Ectodermal cell (in vitro differentiated cells): ENCODE measurements around the gene GRB10.
"Not testable (repeated sequence)": the region's sequence is repeated elsewhere in the genome, so short reads cannot be mapped to it uniquely, and the experiment has no call there.

Experiments
- H3K27ac ChIP-seq: 2 replicates; pipeline ENCODE4 v1.7.0; 2013; ENCODE audit warnings: mild to moderate bottlenecking, low read depth, low read length; ENCODE audit not compliant: insufficient read depth, poor library complexity, severe bottlenecking
- H3K27me3 ChIP-seq: 2 replicates; pipeline ENCODE4 v1.7.0; 2013; ENCODE audit warnings: mild to moderate bottlenecking, low read length; ENCODE audit not compliant: insufficient read depth, control insufficient read depth, poor library complexity, severe bottlenecking
- H3K36me3 ChIP-seq: one replicate; pipeline ENCODE4 v1.7.0; 2013; ENCODE audit warnings: low read length; ENCODE audit not compliant: control insufficient read depth, insufficient read depth
- H3K4me1 ChIP-seq: one replicate; pipeline ENCODE4 v1.7.0; 2013; ENCODE audit warnings: low read length; ENCODE audit not compliant: control insufficient read depth, insufficient read depth
- H3K4me3 ChIP-seq: 2 replicates; pipeline ENCODE4 v1.7.0; 2013; ENCODE audit warnings: low read depth, low read length, control low read depth; ENCODE audit not compliant: insufficient read depth
- H3K9me3 ChIP-seq: 2 replicates; pipeline ENCODE4 v1.7.0; 2013; ENCODE audit warnings: mild to moderate bottlenecking, low read length, moderate library complexity; ENCODE audit not compliant: control insufficient read depth
- whole genome bisulfite sequencing, 2 experiments: methylation state at CpG; one replicate each; pipeline ENCODE4 v1.1.7; 2013; ENCODE audit warnings: missing lambda C conversion rate in 2 of 2; 5-methylcytosine and 5-hydroxymethylcytosine counted together

The GRB10 gene

GRCh38 chr7:50748472-50748871 is 34.2 kb downstream of the GRB10 start:
- H3K4me3 ChIP-seq = no peak overlapping the region
- no peaks in the 10 kb centered on the region for H3K9me3 ChIP-seq
- no peak overlapping the region for H3K27ac ChIP-seq
- no peaks in the 10 kb centered on the region for H3K4me1 ChIP-seq
- no peaks in the 10 kb centered on the region for H3K36me3 ChIP-seq
- no peaks in the 10 kb centered on the region for H3K27me3 ChIP-seq
- WGBS, 2 experiments = 68 to 77% methylated on average over 8 of the region's 8 CpGs

GRCh38 chr7:50745835-50746234 is 36.9 kb downstream of the GRB10 start:
- H3K27me3 ChIP-seq = no peaks in the 10 kb centered on the region
- 93 to 97% methylated on average over 2 of the region's 2 CpGs for WGBS, 2 experiments
- no peaks in the 10 kb centered on the region for H3K9me3 ChIP-seq
- no peak overlapping the region for H3K27ac ChIP-seq
- H3K36me3 ChIP-seq = no peaks in the 10 kb centered on the region
- H3K4me1 ChIP-seq = no peaks in the 10 kb centered on the region
- no peak overlapping the region for H3K4me3 ChIP-seq

GRCh38 chr7:50745336-50745735 is 37.4 kb downstream of the GRB10 start:
- H3K36me3 ChIP-seq = no peaks in the 10 kb centered on the region
- H3K9me3 ChIP-seq = no peaks in the 10 kb centered on the region
- no peaks in the 10 kb centered on the region for H3K4me1 ChIP-seq
- H3K27me3 ChIP-seq = no peaks in the 10 kb centered on the region
- 90% methylated on average over 6 to 7 of the region's 7 CpGs for WGBS, 2 experiments
- no peak overlapping the region for H3K27ac ChIP-seq
- H3K4me3 ChIP-seq = no peak overlapping the region

GRCh38 chr7:50743893-50744292 is 38.8 kb downstream of the GRB10 start:
- Histone ChIP-seq H3K4me1 (no peaks in the 10 kb centered on the region), H3K9me3 (no peaks in the 10 kb centered on the region), H3K4me3 (no peak overlapping the region), H3K27ac (no peak overlapping the region), H3K36me3 (no peaks in the 10 kb centered on the region), H3K27me3 (no peaks in the 10 kb centered on the region)
- 89 to 90% methylated on average over 11 of the region's 11 CpGs for WGBS, 2 experiments

- H3K4me3 ChIP-seq = no peak overlapping the region
- H3K9me3 ChIP-seq = no peaks in the 10 kb centered on the region
- H3K36me3 ChIP-seq = no peaks in the 10 kb centered on the region
- 95 to 100% methylated on average over 1 to 2 of the region's 2 CpGs for WGBS, 2 experiments
- H3K27ac ChIP-seq = no peak overlapping the region
- H3K27me3 ChIP-seq = no peaks in the 10 kb centered on the region
- H3K4me1 ChIP-seq = no peaks in the 10 kb centered on the region
Measured at GRCh38 chr7:50743016-50743415, 39.7 kb downstream of the GRB10 start.

- Histone ChIP-seq H3K27me3 (no peaks in the 10 kb centered on the region), H3K9me3 (no peaks in the 10 kb centered on the region), H3K4me3 (no peak overlapping the region), H3K27ac (no peak overlapping the region), H3K36me3 (no peaks in the 10 kb centered on the region), H3K4me1 (no peaks in the 10 kb centered on the region)
- WGBS, 2 experiments = 88 to 94% methylated on average over 3 to 4 of the region's 4 CpGs
Measured at GRCh38 chr7:50742401-50742800, 40.3 kb downstream of the GRB10 start.

- Histone ChIP-seq H3K27ac (no peak overlapping the region), H3K4me3 (no peak overlapping the region), H3K4me1 (no peaks in the 10 kb centered on the region), H3K36me3 (no peaks in the 10 kb centered on the region), H3K9me3 (no peaks in the 10 kb centered on the region), H3K27me3 (no peaks in the 10 kb centered on the region)
- 88 to 91% methylated on average over 7 of the region's 7 CpGs for WGBS, 2 experiments
Measured at GRCh38 chr7:50739744-50740435, 42.8 kb downstream of the GRB10 start.

GRCh38 chr7:50738932-50739331 is 43.8 kb downstream of the GRB10 start:
- Histone ChIP-seq H3K27ac (no peak overlapping the region), H3K9me3 (no peaks in the 10 kb centered on the region), H3K4me3 (no peak overlapping the region), H3K4me1 (no peaks in the 10 kb centered on the region), H3K27me3 (no peaks in the 10 kb centered on the region), H3K36me3 (no peaks in the 10 kb centered on the region)
- WGBS, 2 experiments = 0 to 67% methylated on average over 1 to 3 of the region's 3 CpGs

GRCh38 chr7:50735836-50736235 is 46.9 kb downstream of the GRB10 start:
- not testable (repeated sequence) for H3K4me3 ChIP-seq, H3K4me1 ChIP-seq, H3K27me3 ChIP-seq, H3K9me3 ChIP-seq, H3K27ac ChIP-seq, H3K36me3 ChIP-seq
- 87 to 92% methylated on average over 8 of the region's 8 CpGs for WGBS, 2 experiments

- Histone ChIP-seq H3K9me3 (no peaks in the 10 kb centered on the region), H3K4me3 (no peak overlapping the region), H3K27ac (no peak overlapping the region), H3K36me3 (no peaks in the 10 kb centered on the region), H3K27me3 (no peaks in the 10 kb centered on the region), H3K4me1 (peaks cover 9% of the 10 kb centered on the region)
Measured at GRCh38 chr7:50735333-50735732, 47.4 kb downstream of the GRB10 start.

GRCh38 chr7:50734246-50734645 is 48.5 kb downstream of the GRB10 start:
- H3K4me1 ChIP-seq = peaks cover 9% of the 10 kb centered on the region
- H3K27ac ChIP-seq = no peak overlapping the region
- no peaks in the 10 kb centered on the region for H3K36me3 ChIP-seq
- no peaks in the 10 kb centered on the region for H3K9me3 ChIP-seq
- H3K27me3 ChIP-seq = no peaks in the 10 kb centered on the region
- 89 to 91% methylated on average over 8 of the region's 8 CpGs for WGBS, 2 experiments
- H3K4me3 ChIP-seq = no peak overlapping the region
